DMS79 (cell line): ENCODE data around the gene WFIKKN1.

ENCODE experiments used
- DNase-seq: peaks from one replicate; lab custom pipeline; 2025; lab: John Stamatoyannopoulos, UW

WFIKKN1 gene

GRCh38 chr16:630815-631405 lies at the start of gene WFIKKN1:
Gene WFIKKN1, plus strand, starts transcription at chr16:630985. Its CDS starts 269 bp downstream, at chr16:631254.
- DNase-seq: no peak

- DNase-seq: no peak
Measured at GRCh38 chr16:582218-582613, 48.6 kb upstream of the WFIKKN1 start.

- DNase-seq: no peak
Measured at GRCh38 chr16:582614-583331, 48.0 kb upstream of the WFIKKN1 start.

- no peak for DNase-seq
Measured at GRCh38 chr16:583470-583814, 47.3 kb upstream of the WFIKKN1 start.

- no peak for DNase-seq
Measured at GRCh38 chr16:583815-584591, 46.8 kb upstream of the WFIKKN1 start.

GRCh38 chr16:585351-585750 lies 45.4 kb upstream of the WFIKKN1 start:
- DNase-seq: no peak

GRCh38 chr16:586047-586644 lies 44.6 kb upstream of the WFIKKN1 start:
- DNase-seq: no peak

GRCh38 chr16:586645-587590 lies 43.9 kb upstream of the WFIKKN1 start:
- DNase-seq: no peak

GRCh38 chr16:588639-588888 lies 42.2 kb upstream of the WFIKKN1 start:
- no peak for DNase-seq

GRCh38 chr16:588889-589657 lies 41.7 kb upstream of the WFIKKN1 start:
- peak; percentile 86 for DNase-seq

GRCh38 chr16:589658-590187 lies 41.1 kb upstream of the WFIKKN1 start, which contains the start of gene RAB40C:
Gene RAB40C, plus strand, starts transcription at chr16:590066. Its CDS starts 226 bp downstream, at chr16:590292.
- DNase-seq: peak; percentile 92

- no peak for DNase-seq
Measured at GRCh38 chr16:590188-590814, 40.5 kb upstream of the WFIKKN1 start.

- DNase-seq: no peak
Measured at GRCh38 chr16:590815-591200, 40.0 kb upstream of the WFIKKN1 start.

GRCh38 chr16:591231-591630 lies 39.6 kb upstream of the WFIKKN1 start:
- no peak for DNase-seq

GRCh38 chr16:591892-592517 lies 38.8 kb upstream of the WFIKKN1 start:
- no peak for DNase-seq

GRCh38 chr16:592518-593306 lies 38.1 kb upstream of the WFIKKN1 start:
- peak; percentile 80 for DNase-seq

- peak; percentile 81 for DNase-seq
Measured at GRCh38 chr16:593406-593805, 37.4 kb upstream of the WFIKKN1 start.

GRCh38 chr16:593807-594206 lies 37.0 kb upstream of the WFIKKN1 start:
- DNase-seq: no peak

GRCh38 chr16:595094-595528 lies 35.7 kb upstream of the WFIKKN1 start:
- DNase-seq: no peak
